Measurements from ENCODE around the gene ADORA1.

Gene ADORA1

DNA sequence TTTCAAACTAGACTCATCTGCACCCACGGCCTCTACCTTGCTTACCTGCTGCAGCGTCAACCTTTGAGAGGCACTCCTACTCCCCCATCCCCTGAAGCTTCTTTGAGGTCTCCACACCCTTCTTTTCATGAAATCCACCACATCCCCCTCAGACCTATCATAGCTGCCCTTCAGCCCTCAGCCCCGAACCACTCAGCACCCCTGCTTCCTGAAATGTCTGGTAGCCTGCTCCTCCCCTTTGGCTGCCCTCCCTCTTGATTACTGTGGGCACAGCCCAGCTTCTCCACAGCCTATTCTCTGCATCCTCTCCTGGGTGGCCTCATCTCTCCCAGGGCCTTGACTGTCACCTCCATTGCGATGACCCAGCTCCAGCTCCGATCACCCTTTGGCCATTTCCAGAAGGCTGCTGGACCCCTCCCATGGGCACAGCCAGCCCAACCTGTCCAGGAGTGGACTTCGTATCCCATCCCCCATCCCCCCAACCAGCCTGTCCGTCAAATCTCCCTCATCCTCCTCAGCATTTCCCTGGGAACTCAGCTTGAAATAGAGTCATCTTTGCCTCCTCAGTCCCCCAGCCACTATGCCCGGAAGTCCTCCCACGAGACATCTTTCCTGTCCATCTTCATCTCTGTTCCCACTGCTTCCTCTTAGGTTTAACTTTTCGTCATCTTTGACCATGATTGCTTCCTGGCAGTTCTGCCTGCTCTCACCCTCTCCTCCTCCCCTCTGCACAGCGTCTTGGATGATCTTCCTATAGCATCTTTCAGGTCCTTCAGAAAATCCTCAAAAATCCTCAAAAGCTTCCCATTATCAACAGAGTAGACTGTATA, 6.1 kb upstream of the ADORA1 start:
- DNase-seq (ENCODE audit: low spot score): no peak

GRCh38 chr1:203122159-203122558, 5.4 kb upstream of the ADORA1 start:
- no peak for DNase-seq (ENCODE audit: low spot score)

GRCh38 chr1:203124011-203124410, 3.5 kb upstream of the ADORA1 start:
- DNase-seq (ENCODE audit: low spot score): no peak

DNA sequence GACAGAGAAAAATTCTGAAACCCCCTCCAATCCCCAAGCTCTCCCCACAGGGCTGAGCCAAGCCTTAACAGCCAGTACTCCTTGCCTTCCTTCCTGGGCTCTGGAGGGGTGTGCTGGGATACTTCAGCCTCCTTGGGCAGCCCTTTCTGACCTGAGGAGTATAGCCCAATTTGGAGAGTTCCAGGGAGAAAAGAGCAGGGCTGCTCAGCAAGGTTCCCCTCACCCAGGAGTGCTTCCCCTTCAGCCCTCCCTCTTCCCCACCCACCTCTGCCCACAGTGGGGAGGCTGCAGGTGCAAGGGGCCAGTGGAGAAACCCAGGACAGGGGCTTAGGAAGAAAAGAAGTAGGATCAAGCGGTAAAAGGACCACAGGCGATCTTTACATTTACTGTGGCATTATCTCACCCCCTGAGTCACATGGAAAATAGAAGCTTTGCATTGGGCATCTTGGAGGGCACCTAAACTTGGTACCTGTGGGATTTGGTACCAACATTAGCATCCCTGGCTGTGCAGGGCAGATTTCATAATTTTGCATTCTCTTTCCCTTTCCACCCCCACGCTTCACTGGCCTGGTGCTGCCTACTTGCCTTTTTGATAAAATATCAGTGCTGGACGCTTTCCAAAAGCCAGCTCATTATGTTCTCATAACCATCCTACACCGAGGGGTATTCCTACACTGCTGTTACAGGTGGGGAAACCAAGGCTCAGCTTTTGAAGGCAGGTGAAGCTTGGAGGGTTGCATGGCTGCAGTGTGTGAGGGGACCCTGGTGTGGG, 2.8 kb upstream of the ADORA1 start:
- no peak for DNase-seq (ENCODE audit: low spot score)

- no peak for DNase-seq (ENCODE audit: low spot score)
Measured at GRCh38 chr1:203126151-203126865, 1.2 kb upstream of the ADORA1 start.

- no peak for DNase-seq (ENCODE audit: low spot score)
Measured at GRCh38 chr1:203126866-203127665, 460 bp upstream of the ADORA1 start.

GRCh38 chr1:203128431-203128715, 847 bp downstream of the ADORA1 start:
- no peak for DNase-seq (ENCODE audit: low spot score)

DNA sequence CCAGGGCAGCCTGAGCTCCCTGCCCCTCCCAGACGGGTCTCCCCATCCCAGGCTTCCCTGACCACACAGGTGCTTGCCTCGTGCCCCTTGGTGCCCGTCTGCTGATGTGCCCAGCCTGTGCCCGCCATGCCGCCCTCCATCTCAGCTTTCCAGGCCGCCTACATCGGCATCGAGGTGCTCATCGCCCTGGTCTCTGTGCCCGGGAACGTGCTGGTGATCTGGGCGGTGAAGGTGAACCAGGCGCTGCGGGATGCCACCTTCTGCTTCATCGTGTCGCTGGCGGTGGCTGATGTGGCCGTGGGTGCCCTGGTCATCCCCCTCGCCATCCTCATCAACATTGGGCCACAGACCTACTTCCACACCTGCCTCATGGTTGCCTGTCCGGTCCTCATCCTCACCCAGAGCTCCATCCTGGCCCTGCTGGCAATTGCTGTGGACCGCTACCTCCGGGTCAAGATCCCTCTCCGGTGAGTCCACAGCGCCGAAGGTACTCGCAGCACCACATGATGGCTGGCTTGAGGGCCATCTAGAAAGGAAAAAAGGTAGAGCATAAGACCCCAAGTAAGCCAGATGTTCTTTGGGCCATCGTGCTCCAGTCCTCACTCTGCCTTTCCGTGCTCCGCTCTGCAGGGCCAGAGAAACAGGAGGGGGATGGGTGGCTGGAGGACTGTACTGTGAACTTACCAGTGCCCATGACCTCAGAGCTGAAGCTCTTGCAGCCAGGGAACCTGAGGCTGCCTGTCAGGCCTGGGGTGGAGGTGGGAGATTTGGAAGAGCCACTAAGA, 1.4 kb downstream of the ADORA1 start:
- no peak for DNase-seq (ENCODE audit: low spot score)

DNA sequence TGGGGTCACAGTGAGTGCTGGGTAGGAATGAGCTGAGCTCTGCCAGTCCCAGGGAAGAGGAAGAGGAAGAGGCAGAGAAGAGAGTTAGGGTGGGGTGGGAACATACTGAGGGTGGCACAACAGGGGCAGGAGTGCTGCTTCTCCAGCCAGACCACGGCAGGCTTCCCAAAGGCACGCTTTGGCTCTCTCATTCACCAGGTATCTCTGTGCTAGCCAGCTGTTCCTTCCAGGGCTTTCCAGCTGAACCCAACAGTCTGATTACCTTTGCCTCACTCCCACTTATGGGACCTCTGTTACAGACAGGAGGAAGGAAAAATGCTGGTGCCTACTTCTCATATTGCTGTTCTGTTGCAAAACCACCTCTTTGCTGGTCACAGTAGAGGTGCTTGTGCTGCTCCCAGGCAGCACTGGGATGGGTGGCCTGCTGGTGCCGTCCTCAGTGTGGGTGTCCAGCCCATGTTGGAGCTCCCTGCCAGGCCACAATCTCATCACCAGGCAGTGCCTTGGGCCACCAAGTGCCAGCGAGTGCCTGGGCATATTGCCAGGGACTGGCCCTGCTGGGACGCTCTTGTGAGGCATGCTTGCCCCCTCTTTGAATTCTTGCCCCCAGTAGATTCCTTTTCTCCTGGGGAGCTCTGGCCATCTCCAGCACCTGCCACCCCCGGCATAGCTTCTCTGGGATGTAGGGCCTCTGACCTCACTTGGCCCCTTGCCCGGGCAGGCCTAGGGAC, 2.1 kb downstream of the ADORA1 start:
- no peak for DNase-seq (ENCODE audit: low spot score)

- no peak for DNase-seq (ENCODE audit: low spot score)
Measured at GRCh38 chr1:203130358-203130985, 2.9 kb downstream of the ADORA1 start.

DNA sequence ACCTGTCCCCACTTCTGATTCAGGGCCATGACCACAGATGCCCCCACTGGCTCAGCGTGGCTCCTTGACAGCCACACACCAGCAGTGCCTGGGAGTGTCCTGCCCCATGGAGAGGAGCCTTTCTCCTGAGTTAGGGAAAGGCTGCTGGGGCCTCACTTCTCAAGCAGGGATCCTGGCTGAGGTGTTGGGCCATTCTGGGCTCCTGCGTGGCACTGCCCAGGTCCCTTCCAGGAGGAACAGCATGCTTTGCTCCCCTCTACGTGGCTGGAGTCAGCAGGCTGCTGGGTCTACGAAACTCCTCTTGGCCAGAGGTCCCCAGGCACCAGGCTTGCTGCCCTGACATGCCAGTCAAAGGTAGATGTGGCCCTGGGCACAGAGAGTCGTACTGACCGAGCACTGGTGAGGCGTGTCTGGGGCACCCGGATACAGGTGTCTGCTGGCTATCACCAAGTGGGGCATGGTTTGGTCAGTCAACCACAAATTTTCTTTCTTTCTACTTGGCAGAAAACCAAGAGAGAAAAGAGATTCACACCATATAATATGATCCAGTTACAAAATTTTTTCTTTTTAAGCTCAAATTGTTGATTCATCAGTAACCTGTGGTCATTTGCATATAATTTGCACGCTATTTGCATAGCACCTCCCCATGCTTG, 4.1 kb downstream of the ADORA1 start:
- no peak for DNase-seq (ENCODE audit: low spot score)

DNA sequence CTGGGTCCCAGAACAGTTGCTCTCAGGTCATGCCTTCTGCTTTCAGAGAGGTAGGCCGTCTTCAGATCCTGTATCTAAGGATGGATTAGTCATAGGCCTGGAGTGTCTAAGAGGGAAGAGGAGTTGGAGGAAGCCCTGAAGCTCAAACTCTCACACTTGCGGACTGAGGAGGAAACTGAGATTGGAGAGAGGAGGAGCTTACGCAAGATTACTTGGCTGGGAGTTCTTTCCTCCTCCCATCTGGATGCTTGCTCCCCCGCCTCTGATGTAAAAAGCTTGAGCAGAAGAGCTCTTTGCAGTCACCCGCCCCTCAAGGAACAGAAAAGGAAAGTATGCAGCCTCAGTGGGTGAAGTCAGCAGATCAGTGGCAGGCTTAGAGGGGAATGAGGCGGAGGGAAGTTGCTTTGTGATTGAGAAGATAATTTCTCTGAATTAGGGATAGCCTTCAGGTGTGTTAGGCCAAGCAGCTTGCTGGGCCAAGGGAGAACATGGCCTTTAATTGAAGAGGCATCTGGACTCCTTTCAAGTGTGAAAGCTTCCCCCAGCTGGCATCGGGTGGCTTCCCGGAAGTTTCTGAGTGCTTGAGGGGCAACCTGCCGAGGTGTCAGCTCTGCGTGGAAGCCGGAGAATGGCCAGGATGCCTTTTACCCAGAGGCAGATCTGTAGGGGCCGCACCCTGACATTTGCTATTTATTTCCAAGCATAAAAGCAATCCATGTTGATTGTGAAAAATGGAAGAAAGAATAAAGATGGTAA, 6.6 kb downstream of the ADORA1 start:
- DNase-seq (ENCODE audit: low spot score): no peak

GRCh38 chr1:203135636-203136305, 8.2 kb downstream of the ADORA1 start:
- DNase-seq (ENCODE audit: low spot score): no peak

DNA sequence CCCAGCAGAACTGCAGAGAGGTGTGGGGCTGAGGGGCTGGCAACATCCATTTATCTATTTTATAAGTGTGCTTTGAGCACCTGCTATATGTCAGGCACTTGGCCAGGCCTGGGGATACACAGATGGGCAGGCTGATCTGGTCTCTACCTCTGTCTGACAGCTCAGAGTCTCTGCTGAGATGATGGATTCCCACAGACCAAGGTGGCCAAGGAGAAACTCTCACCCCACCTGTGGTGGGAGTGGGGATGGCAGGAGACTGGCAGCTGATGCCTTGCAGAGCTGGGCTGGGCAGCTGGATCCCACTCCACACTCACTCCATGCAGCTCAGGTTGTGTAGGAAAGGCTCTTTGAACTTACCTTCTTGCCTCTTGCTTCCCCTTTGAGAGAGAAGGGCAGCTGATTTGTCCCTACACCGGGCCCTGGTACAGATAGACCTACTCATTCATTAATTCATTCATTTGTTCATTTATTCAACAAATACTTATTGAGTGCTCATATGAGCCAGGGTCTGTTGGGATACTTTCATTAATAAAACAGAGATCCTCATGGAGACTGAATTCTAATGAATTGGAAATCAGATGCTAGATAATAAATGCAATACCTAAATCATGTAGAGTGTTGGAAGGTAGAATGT, 9.0 kb downstream of the ADORA1 start:
- no peak for DNase-seq (ENCODE audit: low spot score)

DNA sequence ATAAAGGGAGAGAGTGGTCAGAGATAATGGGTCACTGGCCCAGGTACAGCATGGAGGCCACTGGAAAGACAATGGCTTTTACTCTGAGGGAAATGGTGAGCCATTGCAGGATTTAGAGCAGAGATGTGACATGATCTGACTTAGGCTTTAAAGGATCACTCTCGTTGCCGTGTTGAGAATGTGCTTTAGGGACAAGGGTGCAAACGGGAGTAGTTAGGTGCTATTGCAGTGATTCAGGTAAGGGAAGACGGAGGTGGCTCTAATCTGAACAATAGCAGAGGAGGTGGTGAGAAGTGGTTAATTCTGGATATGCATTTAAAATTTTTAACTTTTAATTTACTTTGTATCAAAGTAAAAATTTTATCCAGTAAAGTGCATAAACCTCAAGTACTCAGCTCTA, 9.8 kb downstream of the ADORA1 start:
- no peak for DNase-seq (ENCODE audit: low spot score)

- DNase-seq (ENCODE audit: low spot score): no peak
Measured at GRCh38 chr1:203138066-203138465, 10.5 kb downstream of the ADORA1 start.

DNA sequence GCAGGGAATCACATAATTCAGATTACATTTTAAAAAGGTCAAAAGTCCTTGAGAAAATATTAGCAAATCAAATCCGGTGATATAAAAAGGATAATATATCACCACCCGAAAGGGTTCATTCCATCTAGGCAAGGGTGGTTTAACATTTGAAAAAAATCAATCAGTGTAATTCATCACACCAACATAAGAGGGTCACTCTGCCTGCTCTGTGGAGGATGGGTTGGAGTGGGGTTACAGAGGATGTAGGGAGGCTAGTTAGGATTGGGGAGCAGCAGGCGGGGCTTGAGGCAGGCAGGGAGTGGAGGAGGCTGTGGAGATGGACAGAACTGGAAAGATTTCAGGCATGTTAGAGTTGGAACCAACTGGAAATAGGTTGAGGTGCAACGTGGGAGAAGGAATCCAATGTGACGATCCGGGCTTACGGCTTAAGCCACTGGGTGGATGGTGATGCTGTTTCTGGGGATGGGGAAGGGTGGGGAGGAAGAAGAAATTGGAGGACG, 12.5 kb downstream of the ADORA1 start:
- no peak for DNase-seq (ENCODE audit: low spot score)
